Panc1 (cell line): ENCODE measurements around the gene CLIP4. TPM values are rescaled to one million over a fixed set of nuclear protein-coding genes. Genes with fewer than 3 reads are reported as not detected.

Experiments used
- ATAC-seq: fragments of 200-7000 bp; cut with Tn5 transposase; 2 replicates; pipeline ENCODE4 v1.9.1; 2020; ENCODE audit warnings: mild to moderate bottlenecking, moderate library complexity
- BruUV-seq: library from RNA; stranded (reverse); fragments of 400-500 nt; replicated peaks from 2 replicates; lab custom pipeline; 2021; lab: Mats Ljungman, UMichigan
- CTCF ChIA-PET: fragments of 300-600 bp; sonication (Branson Sonifier 250); formaldehyde crosslinking; loops from one replicate; lab custom pipeline; 2022; ENCODE audit warnings: antibody characterized with exemption; lab: Charles Lee
- POLR2A ChIA-PET: fragments of 300-600 bp; sonication (Branson Sonifier 250); formaldehyde crosslinking; loops from one replicate; lab custom pipeline; 2022; ENCODE audit warnings: antibody characterized with exemption; lab: Charles Lee
- DNase-seq: peaks from one replicate; pipeline ENCODE4 v3.0.0-alpha.2; 2010; ENCODE audit warnings: low read depth, low spot score
- H3K27ac ChIP-seq: 2 replicates; pipeline ENCODE4 v1.5.1; 2011; ENCODE audit warnings: mild to moderate bottlenecking, low read length, inconsistent platforms
- H3K27me3 ChIP-seq: fragments of 200-500 bp; sonication (Bioruptor generic); 2 replicates; pipeline ENCODE4 v1.6.0; 2014; ENCODE audit warnings: low read length, inconsistent platforms; ENCODE audit not compliant: control insufficient read depth, insufficient read depth
- H3K36me3 ChIP-seq: fragments of 200-500 bp; sonication (Bioruptor generic); 2 replicates; pipeline ENCODE4 v1.5.1; 2014; ENCODE audit warnings: inconsistent platforms, mild to moderate bottlenecking, low read length, moderate library complexity; ENCODE audit not compliant: control insufficient read depth, insufficient read depth
- H3K4me1 ChIP-seq: 2 replicates; pipeline ENCODE4 v1.5.1; 2011; ENCODE audit warnings: inconsistent platforms, mild to moderate bottlenecking, low read length, moderate library complexity; ENCODE audit not compliant: control insufficient read depth, insufficient read depth
- H3K4me3 ChIP-seq, 2 experiments: 2 replicates each; pipeline ENCODE4 v1.5.1; 2011 to 2012; ENCODE audit warnings: low read depth in 2 of 2, low read length in 2 of 2, mild to moderate bottlenecking in 2 of 2, inconsistent platforms in 1 of 2, moderate library complexity in 1 of 2
- H3K9me3 ChIP-seq: fragments of 200-500 bp; sonication (Bioruptor generic); 2 replicates; pipeline ENCODE4 v1.5.1; 2014; ENCODE audit warnings: low read depth, mild to moderate bottlenecking, inconsistent platforms, low read length, moderate library complexity; ENCODE audit not compliant: control insufficient read depth, insufficient read depth
- POLR2AphosphoS5 ChIP-seq: IDR thresholded peaks from 2 replicates; pipeline ENCODE4 v1.6.1; 2012; ENCODE audit warnings: mild to moderate bottlenecking, low read depth, low read length, moderate library complexity
- SIN3A ChIP-seq: IDR thresholded peaks from 2 replicates; pipeline ENCODE4 v1.6.1; 2012; ENCODE audit warnings: low read depth, mild to moderate bottlenecking, low read length, moderate library complexity, borderline replicate concordance; ENCODE audit not compliant: insufficient read depth
- TCF7L2 ChIP-seq: IDR thresholded peaks from 2 replicates; pipeline ENCODE4 v1.6.1; 2011; ENCODE audit warnings: mild to moderate bottlenecking, low read depth, low read length, inconsistent platforms
- in situ Hi-C: cut with HindIII; loops from 2 replicates; pipeline ENCODE4 v1.10.0; 2016; ENCODE audit warnings: low sequenced_read_pairs, low pct_unique_long_range_greater_than_20kb
- intact Hi-C: fragments of 100-400 bp; cut with micrococcal nuclease; formaldehyde crosslinking; loops from one replicate; pipeline ENCODE4 v1.10.0; 2022; ENCODE audit not compliant: unreplicated experiment
- total RNA-seq: library from RNA; stranded (reverse); gene quantifications from one replicate; pipeline ENCODE4 v1.2.1, GENCODE V29; 2021; ENCODE audit not compliant: unreplicated experiment
- TF ChIP-seq, protein P1 (sequence below), 2 experiments: IDR thresholded peaks; 2 replicates each; pipeline ENCODE4 v1.6.1; 2011 to 2012; ENCODE audit warnings: low read depth in 2 of 2, control low read depth in 1 of 2, low read length in 1 of 2, mild to moderate bottlenecking in 1 of 2, moderate library complexity in 1 of 2; ENCODE audit not compliant: insufficient read depth in 1 of 2
- TF ChIP-seq, protein P2 (sequence below): fragments of 450-650 bp; IDR thresholded peaks from 2 replicates; pipeline ENCODE4 v1.5.1; 2017; ENCODE audit warnings: mild to moderate bottlenecking

CLIP4 gene
- total RNA-seq, 1 experiment from 2014 or later: 43.0 TPM

DNA sequence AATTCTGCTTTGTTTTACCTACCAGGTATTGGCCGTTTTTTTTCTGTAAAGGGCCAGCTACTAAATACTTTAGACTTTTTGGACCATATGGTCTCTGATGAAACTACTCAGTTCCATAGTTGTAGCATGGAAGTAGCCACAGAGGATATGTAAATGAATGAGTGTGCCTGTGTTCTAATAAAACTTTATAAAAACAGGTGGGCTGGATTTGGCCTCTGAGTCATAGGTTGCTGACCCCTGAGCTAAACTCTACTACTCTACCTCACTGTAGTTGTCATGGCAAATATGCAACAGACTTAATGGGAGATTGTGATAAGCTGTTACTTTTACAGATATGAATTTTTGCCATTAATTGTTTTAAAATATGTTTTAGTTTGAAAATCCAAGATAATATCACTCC, 19.7 kb downstream of the CLIP4 start:
- BruUV-seq: no TSS peak
- Histone ChIP-seq H3K4me1 (peaks cover 9% of the 10 kb centered on the region), H3K27me3 (no peaks in the 10 kb centered on the region), H3K27ac (no peak overlapping the region), H3K9me3 (no peaks in the 10 kb centered on the region), H3K4me3 (no peak overlapping the region), H3K36me3 (peaks cover 18% of the 10 kb centered on the region; the same call in 1 of the 2 replicates)
- TF ChIP-seq, protein P1, sequence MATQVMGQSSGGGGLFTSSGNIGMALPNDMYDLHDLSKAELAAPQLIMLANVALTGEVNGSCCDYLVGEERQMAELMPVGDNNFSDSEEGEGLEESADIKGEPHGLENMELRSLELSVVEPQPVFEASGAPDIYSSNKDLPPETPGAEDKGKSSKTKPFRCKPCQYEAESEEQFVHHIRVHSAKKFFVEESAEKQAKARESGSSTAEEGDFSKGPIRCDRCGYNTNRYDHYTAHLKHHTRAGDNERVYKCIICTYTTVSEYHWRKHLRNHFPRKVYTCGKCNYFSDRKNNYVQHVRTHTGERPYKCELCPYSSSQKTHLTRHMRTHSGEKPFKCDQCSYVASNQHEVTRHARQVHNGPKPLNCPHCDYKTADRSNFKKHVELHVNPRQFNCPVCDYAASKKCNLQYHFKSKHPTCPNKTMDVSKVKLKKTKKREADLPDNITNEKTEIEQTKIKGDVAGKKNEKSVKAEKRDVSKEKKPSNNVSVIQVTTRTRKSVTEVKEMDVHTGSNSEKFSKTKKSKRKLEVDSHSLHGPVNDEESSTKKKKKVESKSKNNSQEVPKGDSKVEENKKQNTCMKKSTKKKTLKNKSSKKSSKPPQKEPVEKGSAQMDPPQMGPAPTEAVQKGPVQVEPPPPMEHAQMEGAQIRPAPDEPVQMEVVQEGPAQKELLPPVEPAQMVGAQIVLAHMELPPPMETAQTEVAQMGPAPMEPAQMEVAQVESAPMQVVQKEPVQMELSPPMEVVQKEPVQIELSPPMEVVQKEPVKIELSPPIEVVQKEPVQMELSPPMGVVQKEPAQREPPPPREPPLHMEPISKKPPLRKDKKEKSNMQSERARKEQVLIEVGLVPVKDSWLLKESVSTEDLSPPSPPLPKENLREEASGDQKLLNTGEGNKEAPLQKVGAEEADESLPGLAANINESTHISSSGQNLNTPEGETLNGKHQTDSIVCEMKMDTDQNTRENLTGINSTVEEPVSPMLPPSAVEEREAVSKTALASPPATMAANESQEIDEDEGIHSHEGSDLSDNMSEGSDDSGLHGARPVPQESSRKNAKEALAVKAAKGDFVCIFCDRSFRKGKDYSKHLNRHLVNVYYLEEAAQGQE (IDR thresholded peaks at IDR 0.05; ENCODE audit: insufficient read depth in 1 of 2, low read depth in 2 of 2, low read length in 1 of 2): no peak
- TF ChIP-seq, protein P2, sequence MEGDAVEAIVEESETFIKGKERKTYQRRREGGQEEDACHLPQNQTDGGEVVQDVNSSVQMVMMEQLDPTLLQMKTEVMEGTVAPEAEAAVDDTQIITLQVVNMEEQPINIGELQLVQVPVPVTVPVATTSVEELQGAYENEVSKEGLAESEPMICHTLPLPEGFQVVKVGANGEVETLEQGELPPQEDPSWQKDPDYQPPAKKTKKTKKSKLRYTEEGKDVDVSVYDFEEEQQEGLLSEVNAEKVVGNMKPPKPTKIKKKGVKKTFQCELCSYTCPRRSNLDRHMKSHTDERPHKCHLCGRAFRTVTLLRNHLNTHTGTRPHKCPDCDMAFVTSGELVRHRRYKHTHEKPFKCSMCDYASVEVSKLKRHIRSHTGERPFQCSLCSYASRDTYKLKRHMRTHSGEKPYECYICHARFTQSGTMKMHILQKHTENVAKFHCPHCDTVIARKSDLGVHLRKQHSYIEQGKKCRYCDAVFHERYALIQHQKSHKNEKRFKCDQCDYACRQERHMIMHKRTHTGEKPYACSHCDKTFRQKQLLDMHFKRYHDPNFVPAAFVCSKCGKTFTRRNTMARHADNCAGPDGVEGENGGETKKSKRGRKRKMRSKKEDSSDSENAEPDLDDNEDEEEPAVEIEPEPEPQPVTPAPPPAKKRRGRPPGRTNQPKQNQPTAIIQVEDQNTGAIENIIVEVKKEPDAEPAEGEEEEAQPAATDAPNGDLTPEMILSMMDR: no peak
- TF ChIP-seq POLR2AphosphoS5 (no peak), TCF7L2 (no peak), SIN3A (no peak)
- intact Hi-C loops (no loop called here), in situ Hi-C loops (no loop called here)
- CTCF ChIA-PET: no interaction called here
- ATAC-seq (no peak), DNase-seq (no peak)
- POLR2A ChIA-PET: no interaction called here

DNA sequence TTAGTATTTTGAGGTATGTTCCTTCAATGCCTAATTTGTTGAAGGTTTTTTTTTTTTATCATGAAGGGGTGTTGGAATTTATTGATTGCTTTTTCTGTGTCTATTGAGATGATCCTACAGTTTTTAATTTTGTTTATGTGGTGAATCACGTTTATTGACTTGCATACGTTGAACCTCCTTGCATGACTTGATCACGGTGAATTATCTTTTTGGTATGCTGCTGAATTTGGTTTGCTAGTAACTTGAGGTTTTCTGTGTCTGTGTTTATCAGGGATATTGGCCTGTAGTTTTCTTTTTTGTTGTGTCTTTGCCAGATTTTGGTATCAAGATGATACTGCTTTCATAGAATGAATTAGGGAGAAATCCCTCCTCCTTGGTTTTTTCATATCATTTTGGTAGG, 23.9 kb downstream of the CLIP4 start:
- Histone ChIP-seq H3K27ac (no peak overlapping the region), H3K4me3 (no peak overlapping the region), H3K4me1 (no peaks in the 10 kb centered on the region), H3K36me3 (peaks cover 12% of the 10 kb centered on the region; the same call in 1 of the 2 replicates), H3K9me3 (no peaks in the 10 kb centered on the region), H3K27me3 (no peaks in the 10 kb centered on the region)
- no TSS peak for BruUV-seq
- CTCF ChIA-PET: no interaction called here
- ATAC-seq (no peak), DNase-seq (no peak)
- intact Hi-C loops (no loop called here), in situ Hi-C loops (no loop called here)
- TF ChIP-seq POLR2AphosphoS5 (no peak), SIN3A (no peak), TCF7L2 (no peak)
- TF ChIP-seq, protein P1 (IDR thresholded peaks at IDR 0.05; ENCODE audit: insufficient read depth in 1 of 2, low read depth in 2 of 2, low read length in 1 of 2): no peak
- TF ChIP-seq, protein P2: no peak
- POLR2A ChIA-PET: no interaction called here
